Measurements from ENCODE around the gene APBA2.

GRCh38 chr15:29102911-29103823, 217.4 kb downstream of the APBA2 start:
- TF ChIP-seq CTCF (IDR thresholded peaks at IDR 0.05) (no peak), POLR2A (IDR thresholded peaks at IDR 0.05) (no peak)
